Endothelial cell of umbilical vein (primary cell): ENCODE measurements around the gene CWC27. TPM values are rescaled to one million over a fixed set of nuclear protein-coding genes. Genes with fewer than 3 reads are reported as not detected.

Experiments
- BruUV-seq: library from RNA; stranded (reverse); fragments of 400-500 nt; replicated peaks from 2 replicates; lab custom pipeline; 2021; lab: Mats Ljungman, UMichigan
- CTCF ChIA-PET: fragments of 300-600, 350-600 bp; sonication (Branson Sonifier 250); formaldehyde crosslinking; loops from one replicate; lab custom pipeline; 2021; ENCODE audit warnings: antibody characterized with exemption, inconsistent platforms; lab: Charles Lee
- POLR2A ChIA-PET: fragments of 300-600, 350-600 bp; sonication (Branson Sonifier 250); formaldehyde crosslinking; loops from one replicate; lab custom pipeline; 2021; ENCODE audit warnings: antibody characterized with exemption, inconsistent platforms; lab: Charles Lee
- DNase-seq: peaks from one replicate; pipeline ENCODE4 v3.0.0-alpha.2; 2011; ENCODE audit warnings: low read depth, low spot score
- FAIRE-seq: peaks from 2 replicates; lab custom pipeline; 2011; peaks lifted over from hg19 to GRCh38; lab: Jason Lieb, UNC
- H2AFZ ChIP-seq: 2 replicates; pipeline ENCODE4 v1.6.0; 2012; ENCODE audit warnings: low read depth, low read length, control low read depth, inconsistent platforms
- H3K27ac ChIP-seq: 2 replicates; pipeline ENCODE4 v1.5.1; 2011; ENCODE audit warnings: low read depth, mild to moderate bottlenecking, control low read depth, low read length, moderate library complexity; ENCODE audit not compliant: insufficient read depth
- H3K27me3 ChIP-seq, 2 experiments: 2 replicates each; pipeline versions ENCODE4 v1.6.0 to v1.6.1; 2011; ENCODE audit warnings: low read length in 2 of 2, mixed read lengths in 1 of 2; ENCODE audit not compliant: control insufficient read depth in 2 of 2, insufficient read depth in 2 of 2
- H3K36me3 ChIP-seq, 2 experiments: 2 replicates in 1 of 2; 3 replicates in 1 of 2; pipeline ENCODE4 v1.5.1; 2011; ENCODE audit warnings: low read length in 2 of 2, mild to moderate bottlenecking in 1 of 2, moderate library complexity in 1 of 2; ENCODE audit not compliant: control insufficient read depth in 2 of 2, insufficient read depth in 2 of 2; ENCODE audit errors: extremely low read depth in 1 of 2
- H3K4me1 ChIP-seq: 3 replicates; pipeline ENCODE4 v1.5.1; 2011; ENCODE audit warnings: mild to moderate bottlenecking, low read length; ENCODE audit not compliant: control insufficient read depth, insufficient read depth; ENCODE audit errors: extremely low read depth
- H3K4me2 ChIP-seq: 2 replicates; pipeline ENCODE4 v1.6.1; 2011; ENCODE audit warnings: low read length, control low read depth, mixed read lengths; ENCODE audit not compliant: insufficient read depth
- H3K4me3 ChIP-seq, 3 experiments: fragments of 200-600 bp in 1 of 3; sonication (generic), shearing (Covaris generic) in 1 of 3; replicated peaks in 1 of 3; 2 replicates each; pipeline ENCODE4 v1.5.1; 2011 to 2016; ENCODE audit warnings: control low read depth in 3 of 3, low read length in 3 of 3, mild to moderate bottlenecking in 2 of 3, inconsistent platforms in 1 of 3, low read depth in 1 of 3, moderate library complexity in 1 of 3; ENCODE audit not compliant: insufficient read depth in 1 of 3
- H3K79me2 ChIP-seq: 2 replicates; pipeline ENCODE4 v1.6.0; 2012; ENCODE audit warnings: low read length, inconsistent platforms; ENCODE audit not compliant: control insufficient read depth, insufficient read depth
- H3K9ac ChIP-seq: replicated peaks from 2 replicates; pipeline ENCODE3; 2011; ENCODE audit warnings: low read length, control low read depth; ENCODE audit not compliant: insufficient read depth; ENCODE audit errors: extremely low read depth
- H3K9me1 ChIP-seq: replicated peaks from 3 replicates; pipeline ENCODE4 v1.6.0; 2011; ENCODE audit warnings: mild to moderate bottlenecking, low read length; ENCODE audit not compliant: control insufficient read depth, insufficient read depth; ENCODE audit errors: extremely low read depth
- H3K9me3 ChIP-seq: replicated peaks from 2 replicates; pipeline ENCODE4 v1.5.1; 2012; ENCODE audit warnings: low read length, inconsistent platforms; ENCODE audit not compliant: control insufficient read depth, insufficient read depth
- H4K20me1 ChIP-seq: replicated peaks from 2 replicates; pipeline ENCODE3; 2011; ENCODE audit warnings: mild to moderate bottlenecking, low read length; ENCODE audit not compliant: control insufficient read depth, insufficient read depth; ENCODE audit errors: extremely low read depth
- FOS ChIP-seq: IDR thresholded peaks from 2 replicates; pipeline ENCODE4 v1.6.1; 2011; ENCODE audit warnings: mild to moderate bottlenecking, low read length, moderate library complexity, borderline replicate concordance; ENCODE audit not compliant: insufficient read depth
- GATA2 ChIP-seq: IDR thresholded peaks from 2 replicates; pipeline ENCODE4 v1.7.0; 2011; ENCODE audit warnings: low read depth, mild to moderate bottlenecking, moderate library complexity, mixed read lengths, low read length; ENCODE audit not compliant: insufficient read length, insufficient read depth
- JUN ChIP-seq: IDR thresholded peaks from 2 replicates; pipeline ENCODE4 v1.6.1; 2011; ENCODE audit warnings: borderline replicate concordance, low read depth; ENCODE audit not compliant: insufficient read length, insufficient read depth
- MYC ChIP-seq: IDR thresholded peaks from one replicate; pipeline ENCODE4 v1.6.1; 2011; ENCODE audit warnings: mild to moderate bottlenecking, low read depth, low read length
- dilution Hi-C: fragments of 300-500 bp; cut with MboI; formaldehyde crosslinking; loops from one replicate; pipeline ENCODE4 v1.15.0; 2019; ENCODE audit warnings: low sequenced_read_pairs; ENCODE audit not compliant: extremely low pct_ligation_motif_present
- intact Hi-C: fragments of 100-400 bp; cut with micrococcal nuclease; formaldehyde crosslinking; loops from one replicate; pipeline ENCODE4 v1.10.0; 2022
- polyA plus RNA-seq, 4 experiments: library from polyadenylated mRNA; depleted of rRNA in 3 of 4; stranded (reverse) in 3 of 4; unstranded in 1 of 4; fragments of >200 nt; gene quantifications; 2 replicates each; pipeline versions ENCODE4 v1.2.1 to v1.2.3, GENCODE V29; 2011 to 2012; ENCODE audit warnings: missing spikeins in 1 of 4
- total RNA-seq: library from RNA; stranded (reverse); gene quantifications from 2 replicates; pipeline ENCODE4 v1.2.3, GENCODE V29; 2021

CWC27 gene
- total and polyA plus RNA-seq, 2 donors (not counting 3 experiments of a cell fraction or from before 2014, with no cell fraction given) = 11.9 to 23.8 TPM

- no peaks in the 10 kb centered on the region for H3K4me1 ChIP-seq
- no peaks in the 10 kb centered on the region for H3K27me3 ChIP-seq
- intact Hi-C loops (no loop called here), dilution Hi-C loops (no loop called here)
- H2AFZ ChIP-seq = no peak overlapping the region
- POLR2A ChIA-PET = no interaction called here
- H3K27ac ChIP-seq = no peak overlapping the region
- H3K36me3 ChIP-seq = no peaks in the 10 kb centered on the region
- FAIRE-seq = no peak
- H3K4me3 ChIP-seq = no peak overlapping the region
- no peaks in the 10 kb centered on the region for H4K20me1 ChIP-seq
- DNase-seq = no peak
- no peak for TF ChIP-seq JUN
- no peak for TF ChIP-seq MYC
- no TSS peak for BruUV-seq
- no peaks in the 10 kb centered on the region for H3K79me2 ChIP-seq
- H3K4me2 ChIP-seq = no peak overlapping the region
- no peak overlapping the region for H3K9ac ChIP-seq
- H3K9me1 ChIP-seq = no peaks in the 10 kb centered on the region
- CTCF ChIA-PET = interaction anchor here (1.0 to 3.5 kb wide), 5 partner anchors 11 to 511 kb away, joined by 3 to 26 read pairs (median 4); no protein-coding TSS in a partner anchor
- H3K9me3 ChIP-seq = no peaks in the 10 kb centered on the region
Observed at GRCh38 chr5:64971990-64972389, 203.3 kb downstream of the CWC27 start.

GRCh38 chr5:64972591-64972990 is 203.9 kb downstream of the CWC27 start:
- FAIRE-seq (no peak), DNase-seq (peak; percentile 3)
- no peaks in the 10 kb centered on the region for H3K9me1 ChIP-seq
- H3K27ac ChIP-seq = no peak overlapping the region
- POLR2A ChIA-PET = no interaction called here
- no peaks in the 10 kb centered on the region for H3K36me3 ChIP-seq
- H3K4me3 ChIP-seq = no peak overlapping the region
- no peaks in the 10 kb centered on the region for H3K27me3 ChIP-seq
- H3K4me2 ChIP-seq = no peak overlapping the region
- intact Hi-C loops = no loop called here
- H3K9me3 ChIP-seq = no peaks in the 10 kb centered on the region
- TF ChIP-seq FOS = peak; percentile 45
- no peak for TF ChIP-seq MYC
- TF ChIP-seq GATA2 = no peak
- TF ChIP-seq JUN = peak; percentile 27
- H3K79me2 ChIP-seq = no peaks in the 10 kb centered on the region
- no peaks in the 10 kb centered on the region for H3K4me1 ChIP-seq
- no TSS peak for BruUV-seq
- no peak overlapping the region for H2AFZ ChIP-seq
- CTCF ChIA-PET = interaction anchor here (0.6 to 3.5 kb wide), 2 partner anchors 9 to 511 kb away, joined by 3 to 26 read pairs; no protein-coding TSS in a partner anchor
- no peak overlapping the region for H3K9ac ChIP-seq
- dilution Hi-C loops = no loop called here
- H4K20me1 ChIP-seq = no peaks in the 10 kb centered on the region
